GM18519 (cell line): ENCODE measurements around the gene RCVRN.

Experiments
- ATAC-seq: cut with Tn5 transposase; IDR thresholded peaks from one replicate; pipeline ENCODE4 v1.9.1; 2021; ENCODE audit warnings: mild to moderate bottlenecking, moderate library complexity; ENCODE audit not compliant: unreplicated experiment, low FRiP score

Gene RCVRN

DNA sequence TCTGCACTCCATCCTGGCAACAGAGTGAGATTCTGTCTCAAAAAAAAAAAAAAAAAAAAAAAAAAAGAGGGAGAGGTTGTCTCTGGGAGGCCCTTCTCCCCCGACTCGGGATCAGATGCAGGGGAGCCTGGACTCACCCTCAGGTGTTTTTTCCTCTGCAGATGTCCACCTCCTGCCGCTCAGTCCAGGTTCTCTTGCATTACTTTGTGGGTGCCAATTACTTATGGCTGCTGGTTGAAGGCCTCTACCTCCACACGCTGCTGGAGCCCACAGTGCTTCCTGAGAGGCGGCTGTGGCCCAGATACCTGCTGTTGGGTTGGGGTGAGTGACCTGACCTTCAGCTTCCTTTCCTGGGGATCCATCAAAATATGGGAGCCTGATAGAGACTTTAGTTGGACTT lies 45.3 kb downstream of the RCVRN start:
- no peak for ATAC-seq

DNA sequence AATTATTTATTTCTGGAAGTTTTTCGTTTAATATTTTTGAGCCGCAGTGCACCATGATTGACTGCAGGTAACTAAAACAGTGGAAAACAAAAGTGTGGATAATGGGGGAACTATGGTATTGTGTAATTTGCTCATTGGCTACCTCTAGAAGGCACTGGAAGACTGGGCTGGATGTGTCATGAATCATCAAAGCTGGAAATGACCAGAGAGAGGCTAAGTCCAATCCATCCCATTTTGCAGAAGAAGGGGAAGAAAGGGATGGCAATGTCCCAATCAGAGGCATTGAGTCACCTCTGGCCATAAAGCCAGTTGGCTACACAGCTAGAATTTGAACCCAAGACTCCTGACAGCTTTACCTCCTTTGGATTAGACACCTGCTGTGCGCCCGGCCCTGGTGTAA lies 50.0 kb downstream of the RCVRN start:
- no peak for ATAC-seq

DNA sequence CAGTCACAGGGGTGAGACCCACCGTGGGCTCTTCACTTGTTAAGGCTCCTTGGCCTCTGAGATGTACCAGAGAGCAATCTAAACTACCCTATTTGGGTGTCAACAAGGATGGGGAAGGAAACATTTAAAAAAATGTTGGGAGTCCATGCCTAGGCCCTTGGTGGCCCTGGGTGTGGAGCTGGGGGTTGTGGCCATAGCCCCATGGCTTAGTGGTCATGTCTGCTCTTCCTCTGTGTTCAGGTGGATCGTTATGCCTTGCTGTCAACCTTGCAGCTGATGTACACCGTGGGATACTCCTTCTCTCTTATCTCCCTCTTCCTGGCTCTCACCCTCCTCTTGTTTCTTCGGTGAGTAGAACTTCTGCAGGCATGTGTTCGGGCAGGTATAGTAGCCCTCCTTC lies 50.8 kb downstream of the RCVRN start:
- ATAC-seq, result no peak

DNA sequence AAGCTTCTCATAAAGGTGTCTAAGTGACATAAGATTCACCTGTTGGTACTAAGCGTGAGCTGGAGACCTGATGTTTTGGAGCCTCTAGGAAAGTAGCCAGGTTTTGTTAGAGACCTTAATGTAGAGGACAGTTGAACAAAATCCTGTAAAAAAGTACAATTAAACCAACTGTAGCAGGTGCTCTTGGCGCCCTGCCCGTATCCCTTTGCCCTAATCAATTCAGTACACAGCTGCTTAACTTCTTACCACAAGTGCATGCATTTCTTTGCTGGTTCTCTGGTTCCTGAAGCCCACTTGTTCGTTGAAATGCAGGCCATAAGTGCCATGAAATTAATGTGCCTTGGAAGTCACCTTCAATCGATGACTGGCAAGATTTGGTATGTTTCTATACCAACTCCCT lies 54.9 kb downstream of the RCVRN start:
- no peak for ATAC-seq
